Activated T-cell treated with anti-CD3 and anti-CD28 coated beads, Interleukin-2, amount 50 U/mL, for 72 hours (primary cell): ENCODE measurements around the gene MRPS25. TPM values are rescaled to one million over a fixed set of nuclear protein-coding genes. Genes with fewer than 3 reads are reported as not detected.

Experiments
- ATAC-seq, 2 donors: fragments of 150-1000 bp; cut with Tn5 transposase; replicated peaks in 1 of 2; 2 replicates each; pipeline ENCODE4 v1.10.0; 2021; ENCODE audit warnings: moderate library complexity in 2 of 2, mild to moderate bottlenecking in 1 of 2
- DNase-seq, 2 donors: peaks; one replicate each; pipeline ENCODE4 v3.0.0; 2021 to 2022; ENCODE audit warnings: mixed read lengths in 1 of 2
- H3K27ac Mint-ChIP-seq: one replicate; pipeline ENCODE4 v1.8.0; 2022; ENCODE audit warnings: mild to moderate bottlenecking, moderate library complexity, mixed read lengths
- H3K27me3 Mint-ChIP-seq: one replicate; pipeline ENCODE4 v1.8.0; 2022; ENCODE audit warnings: low read depth, mixed read lengths
- H3K36me3 Mint-ChIP-seq, 2 donors: one replicate each; pipeline ENCODE4 v1.8.0; 2022; ENCODE audit warnings: mixed read lengths in 2 of 2, mild to moderate bottlenecking in 1 of 2; ENCODE audit not compliant: insufficient read depth in 2 of 2
- H3K4me1 Mint-ChIP-seq: one replicate; pipeline ENCODE4 v1.8.0; 2022; ENCODE audit warnings: low read depth, mixed read lengths
- H3K4me3 Mint-ChIP-seq, 2 donors: one replicate each; pipeline ENCODE4 v1.8.0; 2022; ENCODE audit warnings: mild to moderate bottlenecking in 2 of 2, mixed read lengths in 2 of 2, moderate library complexity in 2 of 2
- H3K9me3 Mint-ChIP-seq, 2 donors: one replicate each; pipeline ENCODE4 v1.8.0; 2022; ENCODE audit warnings: mixed read lengths in 2 of 2
- total RNA-seq, 2 donors: library from RNA; stranded (reverse); gene quantifications; one replicate each; pipeline ENCODE4 v1.2.3, GENCODE V29; 2022

The MRPS25 gene
- total RNA-seq, 2 donors from 2014 or later, result 40.7 to 40.9 TPM

GRCh38 chr3:15097891-15098290 lies 32.8 kb upstream of the MRPS25 start:
- H3K4me1 Mint-ChIP-seq, result peaks cover 23% of the 10 kb centered on the region
- H3K36me3 Mint-ChIP-seq, result peaks cover 5 to 8% of the 10 kb centered on the region in 2 donors
- H3K27ac Mint-ChIP-seq, result peak overlapping the region; percentile 88
- peak overlapping the region; percentile 87 to 88 for H3K4me3 Mint-ChIP-seq
- peak; percentile 31 to 54 for DNase-seq
- no peaks in the 10 kb centered on the region for H3K9me3 Mint-ChIP-seq
- H3K27me3 Mint-ChIP-seq, result peaks cover 9% of the 10 kb centered on the region
- ATAC-seq, result peak in 1 of 2 donors; percentile 3

- peaks cover 20% of the 10 kb centered on the region for H3K4me1 Mint-ChIP-seq
- H3K4me3 Mint-ChIP-seq, result no peak overlapping the region
- ATAC-seq, result no peak
- no peak overlapping the region for H3K27ac Mint-ChIP-seq
- peaks cover 6 to 8% of the 10 kb centered on the region in 2 donors for H3K36me3 Mint-ChIP-seq
- H3K27me3 Mint-ChIP-seq, result no peaks in the 10 kb centered on the region
- no peak for DNase-seq
- no peaks in the 10 kb centered on the region for H3K9me3 Mint-ChIP-seq
Observed at GRCh38 chr3:15096046-15096445, 30.9 kb upstream of the MRPS25 start.

- no peak for ATAC-seq
- Mint-ChIP-seq H3K4me1 (peaks cover 15% of the 10 kb centered on the region), H3K4me3 (no peak overlapping the region), H3K27me3 (no peaks in the 10 kb centered on the region), H3K36me3 (peaks cover 6 to 12% of the 10 kb centered on the region in 2 donors), H3K9me3 (no peaks in the 10 kb centered on the region), H3K27ac (no peak overlapping the region)
- DNase-seq, result no peak
Observed at GRCh38 chr3:15094187-15094875, 29.2 kb upstream of the MRPS25 start.

GRCh38 chr3:15092686-15093085 lies 27.6 kb upstream of the MRPS25 start:
- peaks cover 1 to 7% of the 10 kb centered on the region in 2 donors for H3K36me3 Mint-ChIP-seq

GRCh38 chr3:15091575-15091974 lies 26.5 kb upstream of the MRPS25 start:
- peaks cover 1 to 7% of the 10 kb centered on the region in 2 donors for H3K36me3 Mint-ChIP-seq

More at GRCh38 chr3:15092686-15093085, 27.6 kb upstream of the MRPS25 start:
- ATAC-seq, result no peak
- no peak for DNase-seq
- H3K4me1 Mint-ChIP-seq, result peaks cover 3% of the 10 kb centered on the region
- H3K27me3 Mint-ChIP-seq, result no peaks in the 10 kb centered on the region
- H3K4me3 Mint-ChIP-seq, result no peak overlapping the region
- H3K27ac Mint-ChIP-seq, result no peak overlapping the region
- H3K9me3 Mint-ChIP-seq, result no peaks in the 10 kb centered on the region

GRCh38 chr3:15089201-15089600 lies 24.1 kb upstream of the MRPS25 start:
- H3K4me3 Mint-ChIP-seq, result no peak overlapping the region
- H3K9me3 Mint-ChIP-seq, result no peaks in the 10 kb centered on the region
- no peak for ATAC-seq
- peaks cover 6 to 7% of the 10 kb centered on the region in 2 donors for H3K36me3 Mint-ChIP-seq
- DNase-seq, result no peak
- no peaks in the 10 kb centered on the region for H3K4me1 Mint-ChIP-seq
- no peaks in the 10 kb centered on the region for H3K27me3 Mint-ChIP-seq
- no peak overlapping the region for H3K27ac Mint-ChIP-seq

More at GRCh38 chr3:15091575-15091974, 26.5 kb upstream of the MRPS25 start:
- no peak overlapping the region for H3K27ac Mint-ChIP-seq
- no peak for DNase-seq
- H3K4me1 Mint-ChIP-seq, result no peaks in the 10 kb centered on the region
- H3K9me3 Mint-ChIP-seq, result no peaks in the 10 kb centered on the region
- H3K4me3 Mint-ChIP-seq, result no peak overlapping the region
- no peak for ATAC-seq
- H3K27me3 Mint-ChIP-seq, result no peaks in the 10 kb centered on the region

GRCh38 chr3:15086699-15087098 lies 21.6 kb upstream of the MRPS25 start:
- H3K9me3 Mint-ChIP-seq, result no peaks in the 10 kb centered on the region
- no peak overlapping the region for H3K4me3 Mint-ChIP-seq
- DNase-seq, result no peak
- no peaks in the 10 kb centered on the region for H3K4me1 Mint-ChIP-seq
- no peaks in the 10 kb centered on the region for H3K27me3 Mint-ChIP-seq
- no peak overlapping the region for H3K27ac Mint-ChIP-seq
- no peak for ATAC-seq
- H3K36me3 Mint-ChIP-seq, result peaks cover 9 to 10% of the 10 kb centered on the region in 2 donors

- ATAC-seq, result no peak
- Mint-ChIP-seq H3K27me3 (no peaks in the 10 kb centered on the region), H3K36me3 (peaks cover 7 to 12% of the 10 kb centered on the region in 2 donors), H3K27ac (no peak overlapping the region), H3K4me1 (no peaks in the 10 kb centered on the region), H3K9me3 (no peaks in the 10 kb centered on the region), H3K4me3 (no peak overlapping the region)
- DNase-seq, result no peak
Observed at GRCh38 chr3:15086263-15086662, 21.1 kb upstream of the MRPS25 start.

GRCh38 chr3:15083252-15083651 lies 18.1 kb upstream of the MRPS25 start:
- no peaks in the 10 kb centered on the region for H3K27me3 Mint-ChIP-seq
- no peak for DNase-seq
- no peak for ATAC-seq
- no peaks in the 10 kb centered on the region for H3K4me1 Mint-ChIP-seq
- peaks cover 12 to 20% of the 10 kb centered on the region in 2 donors for H3K36me3 Mint-ChIP-seq
- no peaks in the 10 kb centered on the region for H3K9me3 Mint-ChIP-seq
- no peak overlapping the region for H3K4me3 Mint-ChIP-seq
- no peak overlapping the region for H3K27ac Mint-ChIP-seq

- no peaks in the 10 kb centered on the region for H3K27me3 Mint-ChIP-seq
- H3K36me3 Mint-ChIP-seq, result peaks cover 12 to 20% of the 10 kb centered on the region in 2 donors
- H3K4me1 Mint-ChIP-seq, result no peaks in the 10 kb centered on the region
- DNase-seq (no peak), ATAC-seq (peak in 1 of 2 donors; percentile 29)
- no peak overlapping the region for H3K27ac Mint-ChIP-seq
- no peak overlapping the region for H3K4me3 Mint-ChIP-seq
- no peaks in the 10 kb centered on the region for H3K9me3 Mint-ChIP-seq
Observed at GRCh38 chr3:15081960-15082664, 17.0 kb upstream of the MRPS25 start.

GRCh38 chr3:15079091-15079490 lies 14.0 kb upstream of the MRPS25 start:
- Mint-ChIP-seq H3K4me3 (no peak overlapping the region), H3K9me3 (no peaks in the 10 kb centered on the region), H3K27me3 (no peaks in the 10 kb centered on the region), H3K27ac (no peak overlapping the region), H3K4me1 (no peaks in the 10 kb centered on the region), H3K36me3 (peaks cover 7 to 29% of the 10 kb centered on the region in 2 donors)
- DNase-seq, result no peak
- no peak for ATAC-seq

- Mint-ChIP-seq H3K27ac (no peak overlapping the region), H3K36me3 (peaks cover 5 to 21% of the 10 kb centered on the region in 2 donors), H3K4me1 (peaks cover 11% of the 10 kb centered on the region), H3K9me3 (no peaks in the 10 kb centered on the region), H3K4me3 (no peak overlapping the region), H3K27me3 (no peaks in the 10 kb centered on the region)
- DNase-seq (no peak), ATAC-seq (no peak)
Observed at GRCh38 chr3:15074500-15074899, 9.4 kb upstream of the MRPS25 start.

- Mint-ChIP-seq H3K27ac (peak overlapping the region; percentile 44), H3K27me3 (no peaks in the 10 kb centered on the region), H3K4me1 (peaks cover 11% of the 10 kb centered on the region), H3K36me3 (peaks cover 4 to 14% of the 10 kb centered on the region in 2 donors), H3K4me3 (no peak overlapping the region), H3K9me3 (no peaks in the 10 kb centered on the region)
- ATAC-seq (no peak), DNase-seq (no peak)
Observed at GRCh38 chr3:15071699-15072098, 6.6 kb upstream of the MRPS25 start.
